GM12878 (cell line): ENCODE data around the gene MYO3A. TPM values are rescaled to one million over a fixed set of nuclear protein-coding genes. Genes with fewer than 3 reads are reported as not detected.

ENCODE experiments used
- ATAC-seq: fragments of 200-7000 bp; cut with Tn5 transposase; 3 replicates; pipeline ENCODE4 v1.9.1; 2020; ENCODE audit warnings: mild to moderate bottlenecking, moderate library complexity
- BruUV-seq: library from RNA; stranded (reverse); fragments of 400-500 nt; replicated peaks from 2 replicates; lab custom pipeline; 2021; lab: Mats Ljungman, UMichigan
- CTCF ChIA-PET: fragments of 300-600 bp; sonication (Branson Sonifier 250); formaldehyde crosslinking; extraction: SDS; loops from one replicate; lab custom pipeline; 2021; ENCODE audit warnings: inconsistent platforms; lab: Yijun Ruan, JAX
- POLR2A ChIA-PET: fragments of 350-600 bp; formaldehyde crosslinking; extraction: SDS; loops from one replicate; lab custom pipeline; 2021; ENCODE audit warnings: inconsistent platforms; lab: Charles Lee
- RAD21 ChIA-PET: fragments of 300-600 bp; sonication (Branson Sonifier 250); formaldehyde crosslinking; loops from one replicate; lab custom pipeline; 2023; ENCODE audit warnings: antibody characterized with exemption; ENCODE audit not compliant: unreplicated experiment; lab: Charles Lee
- SMC1A ChIA-PET: fragments of 300-600 bp; sonication (Branson Sonifier 250); formaldehyde crosslinking; loops from one replicate; lab custom pipeline; 2023; ENCODE audit not compliant: unreplicated experiment, uncharacterized antibody; lab: Charles Lee
- DNase-seq: peaks from one replicate; pipeline ENCODE4 v3.0.0-alpha.2; 2011; ENCODE audit warnings: low read depth, low spot score
- FAIRE-seq: peaks from 3 replicates; lab custom pipeline; 2011; peaks lifted over from hg19 to GRCh38; lab: Jason Lieb, UNC
- H2AFZ ChIP-seq: 2 replicates; pipeline ENCODE4 v1.6.0; 2011; ENCODE audit warnings: low read depth, low read length, control low read depth; ENCODE audit not compliant: control insufficient read depth
- H3K27ac ChIP-seq: 2 replicates; pipeline ENCODE4 v1.5.1; 2011; ENCODE audit warnings: control low read depth; ENCODE audit not compliant: control insufficient read depth, insufficient read depth
- H3K27me3 ChIP-seq, 2 experiments: replicated peaks in 1 of 2; 2 replicates each; pipeline versions ENCODE4 v1.6.0 to v1.6.1; 2011; ENCODE audit warnings: low read length in 1 of 2; ENCODE audit not compliant: control insufficient read depth in 2 of 2, insufficient read depth in 2 of 2
- H3K36me3 ChIP-seq, 2 experiments: 2 replicates each; pipeline ENCODE4 v1.5.1; 2011; ENCODE audit warnings: low read length in 1 of 2; ENCODE audit not compliant: control insufficient read depth in 2 of 2, insufficient read depth in 2 of 2
- H3K4me1 ChIP-seq: 2 replicates; pipeline ENCODE4 v1.6.1; 2011; ENCODE audit warnings: mild to moderate bottlenecking, low read length, moderate library complexity, mixed read lengths; ENCODE audit not compliant: control insufficient read depth, insufficient read depth
- H3K4me2 ChIP-seq: 2 replicates; pipeline ENCODE4 v1.6.0; 2011; ENCODE audit warnings: control low read depth; ENCODE audit not compliant: control insufficient read depth, insufficient read depth
- H3K4me3 ChIP-seq: fragments of 200-600 bp; sonication (generic); 2 replicates; pipeline ENCODE4 v1.5.1; 2016
- H3K79me2 ChIP-seq: 2 replicates; pipeline ENCODE4 v1.6.0; 2011; ENCODE audit warnings: low read length; ENCODE audit not compliant: control insufficient read depth, insufficient read depth
- H3K9ac ChIP-seq: 2 replicates; pipeline ENCODE4 v1.8.0; 2011; ENCODE audit warnings: low read length, control low read depth, mixed read lengths; ENCODE audit not compliant: control insufficient read depth, insufficient read depth
- H3K9me3 ChIP-seq: replicated peaks from 3 replicates; pipeline ENCODE4 v1.5.1; 2011; ENCODE audit warnings: mild to moderate bottlenecking, low read length; ENCODE audit not compliant: control insufficient read depth, insufficient read depth
- H4K20me1 ChIP-seq: 2 replicates; pipeline ENCODE4 v1.6.0; 2011; ENCODE audit not compliant: control insufficient read depth, insufficient read depth
- CEBPB ChIP-seq, 2 experiments: fragments of 150-350 bp in 1 of 2; IDR thresholded peaks; 2 replicates each; pipeline ENCODE4 v1.6.1; 2012 to 2014; ENCODE audit warnings: low read depth in 2 of 2, low read length in 2 of 2, borderline replicate concordance in 1 of 2, inconsistent platforms in 1 of 2
- DPF2 ChIP-seq: fragments of 450-650 bp; IDR thresholded peaks from 2 replicates; pipeline ENCODE4 v1.6.1; 2017; ENCODE audit warnings: mild to moderate bottlenecking
- HDAC2 ChIP-seq: fragments of 200-600 bp; sonication (generic); IDR thresholded peaks from 2 replicates; pipeline ENCODE4 v1.6.1; 2017
- IKZF1 ChIP-seq: fragments of 450-650 bp; conservative IDR thresholded peaks from 2 replicates; pipeline ENCODE4 v1.6.1; 2017; ENCODE audit warnings: antibody characterized with exemption, mild to moderate bottlenecking
- IRF5 ChIP-seq: fragments of 450-650 bp; IDR thresholded peaks from 2 replicates; pipeline ENCODE4 v1.6.1; 2017; ENCODE audit warnings: borderline replicate concordance
- MEF2A ChIP-seq: IDR thresholded peaks from 2 replicates; pipeline ENCODE4 v1.6.1; 2011; ENCODE audit warnings: low read depth, mild to moderate bottlenecking, low read length, moderate library complexity; ENCODE audit not compliant: insufficient read depth
- NFXL1 ChIP-seq: fragments of 450-650 bp; IDR thresholded peaks from 2 replicates; pipeline ENCODE4 v1.6.1; 2017; ENCODE audit warnings: antibody characterized with exemption, mild to moderate bottlenecking, borderline replicate concordance
- NR2F1 ChIP-seq: fragments of 450-650 bp; conservative IDR thresholded peaks from 2 replicates; pipeline ENCODE4 v1.6.1; 2017; ENCODE audit warnings: mild to moderate bottlenecking
- RCOR1 ChIP-seq: conservative IDR thresholded peaks from 2 replicates; pipeline ENCODE4 v1.6.1; 2012; ENCODE audit warnings: low read depth, low read length, improper control_type of control experiment
- RUNX3 ChIP-seq: IDR thresholded peaks from 2 replicates; pipeline ENCODE4 v1.6.1; 2012; ENCODE audit warnings: low read length, inconsistent platforms
- TBL1XR1 ChIP-seq: IDR thresholded peaks from 2 replicates; pipeline ENCODE4 v1.6.1; 2012; ENCODE audit warnings: low read depth, low read length, improper control_type of control experiment
- YBX1 ChIP-seq: fragments of 450-650 bp; IDR thresholded peaks from 2 replicates; pipeline ENCODE4 v1.6.1; 2016; ENCODE audit warnings: antibody characterized with exemption
- ZBED1 ChIP-seq: IDR thresholded peaks from 2 replicates; pipeline ENCODE4 v1.6.1; 2016; ENCODE audit warnings: borderline replicate concordance
- ZZZ3 ChIP-seq: IDR thresholded peaks from 2 replicates; pipeline ENCODE4 v1.6.1; 2011; ENCODE audit warnings: low read depth; ENCODE audit not compliant: control insufficient read depth, insufficient read length
- WGBS: methylation state at CpG from one replicate; pipeline ENCODE4 v1.1.6; 2016; ENCODE audit warnings: low lambda C conversion rate; ENCODE audit not compliant: insufficient replicate concordance, insufficient coverage; ENCODE audit errors: missing lambda C conversion rate; 5-methylcytosine and 5-hydroxymethylcytosine counted together
- in situ Hi-C: fragments of 300-500 bp; cut with MboI; formaldehyde crosslinking; loops from 9 replicates; pipeline ENCODE4 v1.14.3; 2018; ENCODE audit warnings: mixed read lengths
- intact Hi-C: fragments of 100-400 bp; cut with micrococcal nuclease; formaldehyde crosslinking; loops from one replicate; pipeline ENCODE4 v1.14.2; 2022; ENCODE audit not compliant: unreplicated experiment
- polyA plus RNA-seq, 11 experiments: library from polyadenylated mRNA; depleted of rRNA in 4 of 11; unstranded in 6 of 11; stranded (reverse) in 5 of 11; fragments of >200 nt; fragmentation: Nextera tagmentation in 4 of 11; fragmentation: Illumina TruSeq in 1 of 11; extraction: Ambion mirVana in 4 of 11; extraction: Trizol in 1 of 11; gene quantifications; 1 replicate in 1 of 11; 2 replicates in 10 of 11; pipeline versions ENCODE4 v1.2.1 to v1.2.3, GENCODE V29; 2011 to 2016; ENCODE audit warnings: inconsistent platforms in 2 of 11, missing spikeins in 2 of 11, low read depth in 1 of 11
- total RNA-seq, 4 experiments: library from RNA; depleted of rRNA in 3 of 4; stranded (reverse); fragments of >200 nt in 3 of 4; fragmentation: Illumina TruSeq in 1 of 4; extraction: Trizol in 1 of 4; gene quantifications; 2 replicates each; pipeline versions ENCODE4 v1.2.1 to v1.2.3, GENCODE V29; 2013 to 2021
- TF ChIP-seq, protein P1 (sequence below): IDR thresholded peaks from 2 replicates; pipeline ENCODE4 v1.6.1; 2012; ENCODE audit warnings: low read depth, low read length, improper control_type of control experiment
- TF ChIP-seq, protein P2 (sequence below): IDR thresholded peaks from 2 replicates; pipeline ENCODE4 v1.6.1; 2011; ENCODE audit warnings: low read depth, mild to moderate bottlenecking, low read length, moderate library complexity, borderline replicate concordance; ENCODE audit errors: extremely low read depth
- TF ChIP-seq, protein P3 (sequence below): fragments of 450-650 bp; IDR thresholded peaks from 2 replicates; pipeline ENCODE4 v1.6.1; 2016; ENCODE audit warnings: mild to moderate bottlenecking, moderate library complexity, borderline replicate concordance

The MYO3A gene
- total and polyA plus RNA-seq, 10 of the 15 experiments (the other 5 are each of a cell fraction or from before 2014, with no cell fraction given): not detected

GRCh38 chr10:26173837-26174236 lies 239.8 kb downstream of the MYO3A start (continued):
- TF ChIP-seq, protein P1, sequence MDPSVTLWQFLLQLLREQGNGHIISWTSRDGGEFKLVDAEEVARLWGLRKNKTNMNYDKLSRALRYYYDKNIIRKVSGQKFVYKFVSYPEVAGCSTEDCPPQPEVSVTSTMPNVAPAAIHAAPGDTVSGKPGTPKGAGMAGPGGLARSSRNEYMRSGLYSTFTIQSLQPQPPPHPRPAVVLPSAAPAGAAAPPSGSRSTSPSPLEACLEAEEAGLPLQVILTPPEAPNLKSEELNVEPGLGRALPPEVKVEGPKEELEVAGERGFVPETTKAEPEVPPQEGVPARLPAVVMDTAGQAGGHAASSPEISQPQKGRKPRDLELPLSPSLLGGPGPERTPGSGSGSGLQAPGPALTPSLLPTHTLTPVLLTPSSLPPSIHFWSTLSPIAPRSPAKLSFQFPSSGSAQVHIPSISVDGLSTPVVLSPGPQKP: no peak
- TF ChIP-seq RUNX3: no peak
- TF ChIP-seq, protein P2, sequence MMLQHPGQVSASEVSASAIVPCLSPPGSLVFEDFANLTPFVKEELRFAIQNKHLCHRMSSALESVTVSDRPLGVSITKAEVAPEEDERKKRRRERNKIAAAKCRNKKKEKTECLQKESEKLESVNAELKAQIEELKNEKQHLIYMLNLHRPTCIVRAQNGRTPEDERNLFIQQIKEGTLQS: no peak
- TF ChIP-seq NFXL1: no peak
- no peak for TF ChIP-seq ZZZ3
- TF ChIP-seq MEF2A: no peak
- no peak for TF ChIP-seq CEBPB (IDR thresholded peaks at IDR 0.05; ENCODE audit: borderline replicate concordance in 1 of 2, low read depth in 2 of 2, low read length in 2 of 2)
- TF ChIP-seq, all 136 proteins: peak for 0

DNA sequence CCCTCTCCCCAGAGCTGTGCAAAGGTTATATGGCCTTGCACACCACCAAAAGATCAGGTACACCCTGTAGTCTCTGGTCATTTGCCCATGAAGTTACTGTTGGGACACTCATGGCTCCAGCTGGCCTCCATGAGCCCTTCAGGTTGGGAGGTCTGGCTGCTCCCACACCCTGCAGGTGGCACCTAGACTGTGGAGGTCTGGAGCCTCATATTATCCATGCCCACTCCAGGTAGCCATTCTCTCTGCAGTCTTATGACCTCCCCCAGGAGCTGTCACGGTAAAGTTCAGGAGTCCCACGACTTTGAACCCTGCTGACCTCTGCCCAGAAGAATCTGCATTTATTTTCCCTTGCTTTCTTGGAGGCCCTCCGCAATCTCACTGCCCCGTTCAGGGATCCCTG lies 243.3 kb downstream of the MYO3A start:
- Histone ChIP-seq H3K9ac (no peak overlapping the region), H4K20me1 (no peaks in the 10 kb centered on the region), H2AFZ (no peak overlapping the region), H3K9me3 (no peaks in the 10 kb centered on the region), H3K4me3 (no peak overlapping the region), H3K27ac (no peak overlapping the region), H3K4me1 (no peaks in the 10 kb centered on the region), H3K27me3 (no peaks in the 10 kb centered on the region), H3K36me3 (no peaks in the 10 kb centered on the region), H3K79me2 (no peaks in the 10 kb centered on the region), H3K4me2 (no peak overlapping the region)
- ChIA-PET POLR2A (no interaction called here), RAD21 (no interaction called here), SMC1A (no interaction called here), CTCF (no interaction called here)
- ATAC-seq: no peak
- no TSS peak for BruUV-seq
- intact Hi-C loops (no loop called here), in situ Hi-C loops (no loop called here)
- FAIRE-seq: no peak
- WGBS: 9% methylated on average over 4 of the region's 4 CpGs
- DNase-seq: no peak
- no peak for TF ChIP-seq TBL1XR1
- no peak for TF ChIP-seq RCOR1
- TF ChIP-seq, protein P3, sequence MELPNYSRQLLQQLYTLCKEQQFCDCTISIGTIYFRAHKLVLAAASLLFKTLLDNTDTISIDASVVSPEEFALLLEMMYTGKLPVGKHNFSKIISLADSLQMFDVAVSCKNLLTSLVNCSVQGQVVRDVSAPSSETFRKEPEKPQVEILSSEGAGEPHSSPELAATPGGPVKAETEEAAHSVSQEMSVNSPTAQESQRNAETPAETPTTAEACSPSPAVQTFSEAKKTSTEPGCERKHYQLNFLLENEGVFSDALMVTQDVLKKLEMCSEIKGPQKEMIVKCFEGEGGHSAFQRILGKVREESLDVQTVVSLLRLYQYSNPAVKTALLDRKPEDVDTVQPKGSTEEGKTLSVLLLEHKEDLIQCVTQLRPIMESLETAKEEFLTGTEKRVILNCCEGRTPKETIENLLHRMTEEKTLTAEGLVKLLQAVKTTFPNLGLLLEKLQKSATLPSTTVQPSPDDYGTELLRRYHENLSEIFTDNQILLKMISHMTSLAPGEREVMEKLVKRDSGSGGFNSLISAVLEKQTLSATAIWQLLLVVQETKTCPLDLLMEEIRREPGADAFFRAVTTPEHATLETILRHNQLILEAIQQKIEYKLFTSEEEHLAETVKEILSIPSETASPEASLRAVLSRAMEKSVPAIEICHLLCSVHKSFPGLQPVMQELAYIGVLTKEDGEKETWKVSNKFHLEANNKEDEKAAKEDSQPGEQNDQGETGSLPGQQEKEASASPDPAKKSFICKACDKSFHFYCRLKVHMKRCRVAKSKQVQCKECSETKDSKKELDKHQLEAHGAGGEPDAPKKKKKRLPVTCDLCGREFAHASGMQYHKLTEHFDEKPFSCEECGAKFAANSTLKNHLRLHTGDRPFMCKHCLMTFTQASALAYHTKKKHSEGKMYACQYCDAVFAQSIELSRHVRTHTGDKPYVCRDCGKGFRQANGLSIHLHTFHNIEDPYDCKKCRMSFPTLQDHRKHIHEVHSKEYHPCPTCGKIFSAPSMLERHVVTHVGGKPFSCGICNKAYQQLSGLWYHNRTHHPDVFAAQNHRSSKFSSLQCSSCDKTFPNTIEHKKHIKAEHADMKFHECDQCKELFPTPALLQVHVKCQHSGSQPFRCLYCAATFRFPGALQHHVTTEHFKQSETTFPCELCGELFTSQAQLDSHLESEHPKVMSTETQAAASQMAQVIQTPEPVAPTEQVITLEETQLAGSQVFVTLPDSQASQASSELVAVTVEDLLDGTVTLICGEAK: no peak
- TF ChIP-seq DPF2: no peak
- TF ChIP-seq HDAC2: no peak
- TF ChIP-seq IRF5: no peak
- no peak for TF ChIP-seq YBX1
- TF ChIP-seq ZBED1: no peak
- no peak for TF ChIP-seq NR2F1
- no peak for TF ChIP-seq ZZZ3
- TF ChIP-seq IKZF1: no peak
